HG02943 (cell line): ENCODE results near the gene SORCS2.

ENCODE experiments used
- ATAC-seq: cut with Tn5 transposase; IDR thresholded peaks from one replicate; pipeline ENCODE4 v1.9.1; 2021; ENCODE audit warnings: mild to moderate bottlenecking, low read depth, moderate library complexity; ENCODE audit not compliant: unreplicated experiment

SORCS2 gene

GRCh38 chr4:7260569-7260968 lies 68.2 kb downstream of the SORCS2 start:
- ATAC-seq: no peak

DNA sequence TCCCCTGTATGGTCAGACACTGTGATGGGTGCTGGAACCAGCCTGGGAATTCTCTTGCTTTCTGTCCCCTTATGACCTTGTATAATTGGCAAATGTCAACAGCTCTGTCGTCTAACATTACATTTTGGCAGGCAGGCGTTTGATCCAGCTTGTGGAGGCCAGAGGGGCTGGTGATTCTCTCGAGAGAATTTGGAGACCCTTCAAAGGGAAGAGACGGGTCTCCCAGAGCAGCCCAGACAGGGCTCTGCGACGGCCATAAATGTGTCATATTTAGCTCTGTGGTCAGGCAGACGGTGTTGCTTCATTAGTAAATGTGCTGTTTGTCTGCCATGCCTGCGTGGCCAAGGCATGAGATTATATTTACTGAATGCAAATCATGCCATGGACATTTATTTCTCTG lies 68.7 kb downstream of the SORCS2 start:
- ATAC-seq: no peak

- ATAC-seq: no peak
These were observed 69.2 kb downstream of the SORCS2 start for GRCh38 chr4:7261536-7261935.

DNA sequence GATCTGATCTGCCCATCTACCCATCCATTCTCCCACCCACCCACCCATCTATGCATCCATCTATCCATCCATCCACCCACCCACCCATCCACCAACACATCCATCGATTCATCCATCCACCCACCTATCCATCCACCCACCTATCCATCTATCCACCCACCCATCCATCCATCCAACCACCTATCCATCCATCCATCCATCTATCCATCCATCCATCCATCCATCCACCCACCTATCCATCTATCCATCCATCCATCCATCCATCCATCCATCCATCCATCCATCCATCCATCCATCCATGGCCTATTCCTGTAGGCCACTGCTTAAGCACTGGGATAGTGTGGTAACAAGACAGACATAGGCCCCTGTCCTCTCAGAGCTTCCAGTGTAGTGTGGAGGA lies 69.8 kb downstream of the SORCS2 start:
- no peak for ATAC-seq

DNA sequence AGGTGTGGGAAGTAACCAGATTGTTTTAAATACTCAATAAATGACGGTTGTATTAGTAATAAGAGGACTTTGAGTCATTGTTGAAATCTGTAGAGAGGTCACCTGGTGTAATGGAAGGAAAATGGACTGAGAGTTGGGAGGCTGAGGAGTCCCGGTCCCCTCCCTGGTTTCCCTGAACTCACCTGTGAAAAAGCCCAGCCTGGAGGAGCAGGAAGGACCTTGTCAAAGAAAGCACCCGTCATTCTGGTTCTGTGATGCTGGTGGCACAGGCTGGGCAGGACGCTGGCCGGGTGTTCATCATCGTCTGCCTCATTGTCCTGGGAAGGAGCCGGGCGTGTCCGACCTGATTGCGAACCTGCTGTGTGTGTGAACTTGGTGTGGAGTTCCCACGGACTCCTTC lies 70.8 kb downstream of the SORCS2 start:
- ATAC-seq: no peak

- ATAC-seq: no peak
These were observed 72.4 kb downstream of the SORCS2 start for GRCh38 chr4:7264694-7265093.

GRCh38 chr4:7266525-7267292 lies 74.4 kb downstream of the SORCS2 start:
- no peak for ATAC-seq

- no peak for ATAC-seq
These were observed 75.5 kb downstream of the SORCS2 start for GRCh38 chr4:7267829-7268228.

DNA sequence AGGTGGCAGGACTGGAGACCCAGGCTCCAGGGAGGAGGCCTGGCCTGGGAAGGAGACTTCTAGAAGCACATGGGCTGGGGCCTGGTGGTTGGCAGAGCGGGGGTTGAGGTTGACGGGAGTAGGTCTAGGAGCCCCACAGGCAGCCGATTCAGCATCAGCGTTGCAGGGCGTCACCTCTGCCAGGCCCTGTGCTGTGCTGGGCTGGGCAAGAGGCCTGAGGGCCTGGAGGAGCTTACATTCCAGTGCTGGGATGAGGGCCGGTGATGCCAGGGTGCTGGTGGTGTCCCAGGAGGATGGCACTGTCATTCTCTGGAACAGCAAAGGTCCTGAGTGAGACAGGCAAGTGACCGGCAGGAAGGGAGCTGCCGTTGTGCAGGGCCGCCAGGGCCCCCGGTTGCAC lies 76.6 kb downstream of the SORCS2 start:
- ATAC-seq: no peak

DNA sequence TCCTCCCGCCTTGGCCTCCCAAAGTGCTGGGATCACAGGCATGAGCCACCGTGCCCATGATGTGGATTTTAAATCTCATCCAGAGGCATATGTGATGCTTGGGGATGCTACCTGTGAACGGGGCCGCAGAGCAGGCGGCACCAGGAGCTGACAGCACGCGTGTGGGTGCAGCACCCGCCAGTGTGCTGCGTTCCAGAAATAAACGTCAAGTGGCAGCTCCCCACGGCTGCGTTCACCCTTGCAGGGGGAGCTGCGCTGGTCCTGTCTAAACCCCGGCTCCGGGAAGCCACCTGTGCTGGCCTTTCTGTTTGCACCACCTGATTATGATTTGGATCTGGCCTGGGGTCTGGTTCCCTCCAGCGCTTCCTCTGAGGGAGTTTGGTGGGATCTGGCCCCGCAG lies 77.8 kb downstream of the SORCS2 start:
- no peak for ATAC-seq

- ATAC-seq: no peak
These were observed 80.1 kb downstream of the SORCS2 start for GRCh38 chr4:7272404-7272803.

GRCh38 chr4:7273738-7274297 lies 81.5 kb downstream of the SORCS2 start:
- no peak for ATAC-seq

DNA sequence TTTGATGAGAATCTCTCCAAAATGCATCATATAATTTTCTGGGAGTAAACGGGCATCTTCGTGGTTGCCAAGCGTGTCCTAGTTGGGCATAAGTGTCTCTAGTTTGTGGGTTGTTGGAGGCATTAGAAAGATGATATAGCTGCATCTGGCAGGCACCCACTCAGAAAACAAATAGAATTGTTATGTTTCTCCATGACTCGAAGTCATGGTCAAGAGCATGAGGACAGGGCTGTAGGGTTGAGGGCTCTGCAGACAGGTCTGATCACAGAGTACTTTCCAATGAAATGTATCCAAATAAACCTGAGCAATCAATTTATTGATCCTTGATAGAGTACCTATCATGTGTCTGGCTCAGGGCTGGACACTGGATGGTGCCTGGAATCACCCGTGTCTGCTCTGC lies 82.7 kb downstream of the SORCS2 start:
- no peak for ATAC-seq

DNA sequence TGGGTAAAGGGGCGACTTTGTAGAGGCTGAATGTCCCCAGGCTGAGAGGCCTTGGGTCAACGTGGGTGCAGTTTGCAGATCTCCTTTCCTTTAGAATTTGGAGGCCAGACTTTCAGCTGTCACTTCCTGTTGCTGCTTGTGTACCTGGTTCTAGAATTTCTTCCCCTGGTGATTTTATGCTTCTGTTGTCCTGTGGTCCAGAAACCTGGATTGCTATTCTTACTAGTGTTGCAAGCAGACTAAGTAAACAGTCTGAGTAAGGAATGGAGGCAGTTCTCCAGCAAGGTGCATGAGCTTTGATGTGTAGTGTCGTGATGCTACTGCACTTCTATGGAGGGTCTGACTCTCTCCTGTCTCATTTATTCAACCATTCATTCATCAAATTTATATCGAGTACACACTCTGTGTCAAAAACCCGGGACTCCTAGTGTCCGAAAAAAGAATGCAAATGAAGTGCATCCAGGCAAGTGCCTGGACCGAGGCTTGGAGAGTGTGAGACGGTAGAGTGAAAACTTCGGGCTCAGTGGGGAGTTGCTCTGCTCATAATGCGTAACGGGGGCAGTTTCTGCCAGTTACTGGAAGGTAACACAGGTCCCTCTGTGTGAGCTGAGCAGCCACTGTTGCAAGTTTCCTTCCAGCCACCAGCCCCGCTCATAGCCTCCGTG lies 83.3 kb downstream of the SORCS2 start:
- ATAC-seq: no peak

DNA sequence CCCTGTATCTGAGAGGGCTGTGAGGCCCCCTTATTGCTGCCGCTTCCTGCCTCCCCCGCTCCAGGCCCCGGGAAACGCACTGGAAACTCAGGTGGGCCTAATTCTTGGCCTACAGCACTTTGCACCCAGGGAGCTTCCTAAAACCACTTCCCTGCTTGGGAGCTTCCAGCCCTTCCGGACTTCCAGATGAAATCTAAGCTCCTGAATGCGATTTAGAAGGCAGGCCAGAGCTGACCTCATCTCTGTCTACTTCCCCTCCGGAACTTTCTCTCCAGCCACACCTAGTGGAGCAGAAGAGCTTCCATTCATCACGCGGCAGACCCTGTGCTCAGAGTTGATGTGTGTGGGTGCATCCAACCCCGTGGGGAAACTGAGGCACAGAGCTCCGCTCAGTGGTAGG lies 84.2 kb downstream of the SORCS2 start:
- no peak for ATAC-seq

DNA sequence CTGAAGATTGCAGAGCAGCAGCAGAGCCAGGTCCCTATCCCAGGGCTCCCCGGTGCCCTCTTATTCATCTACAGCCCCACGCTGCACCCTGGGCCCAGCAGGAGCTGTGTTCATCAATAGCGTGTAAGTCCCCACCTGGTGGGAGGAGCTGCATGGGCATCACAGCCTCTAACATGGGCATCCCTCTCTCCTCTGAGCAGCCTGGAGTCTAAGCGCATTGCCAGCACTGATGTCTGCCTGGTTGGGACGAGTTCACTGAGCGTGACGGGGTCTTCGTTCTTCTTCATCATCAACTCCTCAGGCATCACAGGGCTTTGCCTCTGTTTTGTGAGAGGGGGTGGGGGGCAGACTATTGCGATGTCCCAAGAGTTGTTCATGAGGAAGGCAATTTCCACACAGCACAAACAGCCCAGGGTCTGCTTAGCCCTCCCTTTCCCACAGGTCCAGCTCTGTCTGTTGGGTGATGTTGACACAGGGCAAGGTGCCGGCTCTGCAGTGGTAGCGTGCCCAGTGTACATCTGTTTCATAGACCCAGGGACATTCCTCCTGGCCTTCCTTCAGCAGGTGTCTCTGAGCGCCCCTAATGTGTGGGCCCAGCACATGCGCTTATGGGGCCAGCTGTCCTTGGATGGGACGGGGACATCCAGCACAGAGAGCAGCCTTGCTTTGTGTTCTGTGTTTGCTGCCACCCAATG lies 85.9 kb downstream of the SORCS2 start:
- no peak for ATAC-seq

- no peak for ATAC-seq
These were observed 86.6 kb downstream of the SORCS2 start for GRCh38 chr4:7278981-7279380.

DNA sequence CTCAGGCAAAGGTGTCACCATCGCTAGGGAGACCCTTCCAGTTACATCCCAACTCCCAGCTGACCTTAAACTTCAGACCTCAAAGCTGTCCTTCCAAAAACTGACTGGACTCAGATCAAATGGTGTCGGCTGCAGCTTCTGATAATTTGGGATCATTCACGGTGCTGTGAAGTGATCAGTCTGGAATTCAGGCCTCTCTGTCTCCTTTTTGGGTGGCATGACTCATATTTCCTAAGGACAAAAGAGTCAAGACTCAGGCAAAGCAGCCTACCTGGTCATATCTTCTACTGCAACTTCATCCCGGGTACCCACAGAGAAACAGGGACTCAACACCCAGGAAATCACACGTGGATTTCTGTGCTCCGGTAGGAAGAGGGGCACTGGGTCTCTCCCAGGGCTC lies 87.6 kb downstream of the SORCS2 start:
- no peak for ATAC-seq

GRCh38 chr4:7280926-7281690 lies 88.8 kb downstream of the SORCS2 start:
- ATAC-seq: no peak
